HG02981 (cell line): ENCODE results near the gene MFNG.
"Not testable (repeated sequence)": the region's sequence is repeated elsewhere in the genome, so short reads cannot be mapped to it uniquely, and the experiment has no call there.

Source experiments
- ATAC-seq: cut with Tn5 transposase; IDR thresholded peaks from one replicate; pipeline ENCODE4 v1.9.1; 2021; ENCODE audit warnings: mild to moderate bottlenecking, moderate library complexity; ENCODE audit not compliant: unreplicated experiment

Gene MFNG

GRCh38 chr22:37486224-37486845 lies at the start of gene MFNG:
Gene MFNG, minus strand, starts transcription at chr22:37486384. Its CDS starts 207 bp downstream, at chr22:37486177.
- peak; percentile 49 for ATAC-seq

- no peak for ATAC-seq
Measured at GRCh38 chr22:37535159-37535558, 49.0 kb upstream of the MFNG start.

GRCh38 chr22:37534445-37534844 lies 48.3 kb upstream of the MFNG start:
- no peak for ATAC-seq

GRCh38 chr22:37533995-37534394 lies 47.8 kb upstream of the MFNG start:
- no peak for ATAC-seq

- ATAC-seq: no peak
Measured at GRCh38 chr22:37529652-37530345, 43.6 kb upstream of the MFNG start.

- not testable (repeated sequence) for ATAC-seq
Measured at GRCh38 chr22:37527952-37528351, 41.8 kb upstream of the MFNG start.

- not testable (repeated sequence) for ATAC-seq
Measured at GRCh38 chr22:37527081-37527752, 41.0 kb upstream of the MFNG start.

GRCh38 chr22:37526376-37526775 lies 40.2 kb upstream of the MFNG start:
- ATAC-seq: no peak

- no peak for ATAC-seq
Measured at GRCh38 chr22:37525746-37526350, 39.7 kb upstream of the MFNG start.

GRCh38 chr22:37525073-37525745 lies 39.0 kb upstream of the MFNG start:
- ATAC-seq: no peak

- ATAC-seq: no peak
Measured at GRCh38 chr22:37522482-37522881, 36.3 kb upstream of the MFNG start.

GRCh38 chr22:37521236-37521739 lies 35.1 kb upstream of the MFNG start:
- no peak for ATAC-seq

- ATAC-seq: no peak
Measured at GRCh38 chr22:37520776-37521191, 34.6 kb upstream of the MFNG start.

- no peak for ATAC-seq
Measured at GRCh38 chr22:37519268-37520195, 33.3 kb upstream of the MFNG start, which contains the start of gene CARD10. Gene CARD10, minus strand, starts transcription at chr22:37519415. Its CDS starts 215 bp downstream, at chr22:37519200.

GRCh38 chr22:37518509-37519267 lies 32.5 kb upstream of the MFNG start:
- no peak for ATAC-seq

GRCh38 chr22:37517826-37518450 lies 31.8 kb upstream of the MFNG start:
- ATAC-seq: no peak

GRCh38 chr22:37516456-37516855 lies 30.3 kb upstream of the MFNG start:
- ATAC-seq: no peak

GRCh38 chr22:37515901-37516300 lies 29.7 kb upstream of the MFNG start:
- ATAC-seq: no peak
